Nephron progenitor cell (in vitro differentiated cells): ENCODE data around the gene C6orf62.
"Not testable (repeated sequence)": the region's sequence is repeated elsewhere in the genome, so short reads cannot be mapped to it uniquely, and the experiment has no call there.

Experiments
- DNase-seq: peaks from one replicate; pipeline ENCODE4 v3.0.0; 2021
- H3K27ac Mint-ChIP-seq: 2 replicates; pipeline ENCODE4 v1.8.0; 2021; ENCODE audit warnings: mild to moderate bottlenecking, moderate library complexity, mixed read lengths
- H3K27me3 Mint-ChIP-seq: 2 replicates; pipeline ENCODE4 v1.8.0; 2021; ENCODE audit warnings: mild to moderate bottlenecking, low read depth, mixed read lengths; ENCODE audit not compliant: poor library complexity
- H3K36me3 Mint-ChIP-seq: 2 replicates; pipeline ENCODE4 v1.8.0; 2021; ENCODE audit warnings: low read depth, mixed read lengths
- H3K4me1 Mint-ChIP-seq: 2 replicates; pipeline ENCODE4 v1.8.0; 2021; ENCODE audit warnings: mixed read lengths
- H3K4me3 Mint-ChIP-seq: 2 replicates; pipeline ENCODE4 v1.8.0; 2021; ENCODE audit warnings: mild to moderate bottlenecking, moderate library complexity, mixed read lengths
- H3K9me3 Mint-ChIP-seq: 2 replicates; pipeline ENCODE4 v1.8.0; 2021; ENCODE audit warnings: mild to moderate bottlenecking, moderate library complexity, mixed read lengths
- CTCF ChIP-seq: fragments of 200-600 bp; sonication (generic); IDR thresholded peaks from 2 replicates; pipeline ENCODE4 v1.5.0; 2021; ENCODE audit warnings: antibody characterized with exemption

The C6orf62 gene

DNA sequence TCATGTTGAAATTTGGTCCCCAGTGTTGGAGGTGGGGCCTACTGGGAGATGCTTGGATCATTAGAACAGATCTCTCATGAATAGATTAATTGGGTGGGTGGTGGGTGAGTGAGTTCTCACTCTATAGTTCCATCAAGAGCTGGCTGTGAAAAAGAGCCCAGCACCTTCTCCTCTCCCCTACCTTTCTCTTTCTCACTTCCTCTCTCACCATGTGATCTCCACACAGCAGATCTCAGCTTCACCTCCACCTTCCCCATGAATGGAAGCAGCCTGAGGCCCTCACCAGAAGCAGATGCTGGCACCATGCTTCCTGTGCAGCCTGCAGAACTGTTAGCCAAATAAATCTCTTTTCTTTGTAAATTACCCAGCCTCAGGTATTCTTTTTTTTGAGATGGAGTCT lies 42.9 kb upstream of the C6orf62 start:
- no peak for DNase-seq
- no peaks in the 10 kb centered on the region for H3K36me3 Mint-ChIP-seq
- H3K27ac Mint-ChIP-seq, result no peak overlapping the region
- H3K4me3 Mint-ChIP-seq, result no peak overlapping the region
- H3K27me3 Mint-ChIP-seq, result peaks cover 4% of the 10 kb centered on the region
- H3K4me1 Mint-ChIP-seq, result no peaks in the 10 kb centered on the region
- no peak for TF ChIP-seq CTCF
- H3K9me3 Mint-ChIP-seq, result no peaks in the 10 kb centered on the region

DNA sequence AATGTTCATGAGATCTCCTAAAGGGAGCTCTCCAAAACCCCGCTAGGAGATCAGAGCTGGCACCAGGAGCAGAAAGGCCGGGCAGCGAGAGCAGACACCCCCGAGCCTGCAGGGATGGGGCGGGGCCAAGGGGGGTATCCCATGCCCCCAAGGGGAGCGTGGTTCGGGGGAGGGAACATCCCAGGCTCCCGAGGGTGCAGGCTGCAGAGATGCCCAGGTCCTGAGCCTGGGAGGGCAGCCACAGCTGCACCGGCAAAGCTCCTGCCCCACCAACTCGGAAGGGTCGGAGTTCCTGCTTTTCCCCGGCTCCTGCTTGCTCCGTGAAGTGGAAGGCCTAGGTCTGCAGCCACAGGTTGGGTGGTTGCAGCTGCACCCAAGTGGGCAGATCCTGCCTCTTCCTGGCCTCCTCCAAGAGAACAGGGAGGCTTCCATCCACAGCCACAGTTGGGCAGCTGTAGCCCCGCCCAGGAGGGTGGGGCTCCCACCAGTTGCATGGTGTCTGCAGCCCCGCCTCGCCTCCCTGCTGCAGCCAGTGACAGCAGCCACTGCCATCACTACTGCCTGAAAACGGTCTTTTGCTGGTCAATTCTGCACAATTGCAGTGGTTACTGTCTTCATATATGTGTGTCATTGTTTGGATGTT lies 42.4 kb upstream of the C6orf62 start:
- H3K4me3 Mint-ChIP-seq, result no peak overlapping the region
- DNase-seq, result peak; percentile 15
- peaks cover 4% of the 10 kb centered on the region for H3K27me3 Mint-ChIP-seq
- H3K27ac Mint-ChIP-seq, result no peak overlapping the region
- H3K9me3 Mint-ChIP-seq, result no peaks in the 10 kb centered on the region
- H3K4me1 Mint-ChIP-seq, result no peaks in the 10 kb centered on the region
- no peaks in the 10 kb centered on the region for H3K36me3 Mint-ChIP-seq
- TF ChIP-seq CTCF, result no peak

DNA sequence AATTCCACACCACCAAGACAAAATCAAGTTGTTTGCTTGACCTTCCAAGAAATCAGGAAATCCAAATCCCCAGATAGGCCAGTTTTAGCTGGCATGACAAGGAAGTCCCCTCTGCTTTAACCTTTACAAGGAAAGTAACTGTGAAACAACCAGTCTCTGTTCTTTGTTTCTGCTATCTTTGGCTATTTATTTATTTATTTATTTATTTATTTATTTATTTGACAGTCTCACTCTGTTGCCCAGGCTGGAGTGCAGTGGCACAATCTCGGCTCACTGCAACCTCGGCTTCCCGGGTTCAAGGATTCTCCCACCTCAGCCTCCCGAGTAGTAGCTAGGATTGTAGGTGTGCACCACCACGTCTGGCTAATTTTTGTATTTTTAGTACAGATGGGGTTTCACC lies 41.3 kb upstream of the C6orf62 start:
- no peak overlapping the region for H3K27ac Mint-ChIP-seq
- H3K27me3 Mint-ChIP-seq, result peaks cover 4% of the 10 kb centered on the region
- no peak for TF ChIP-seq CTCF

DNA sequence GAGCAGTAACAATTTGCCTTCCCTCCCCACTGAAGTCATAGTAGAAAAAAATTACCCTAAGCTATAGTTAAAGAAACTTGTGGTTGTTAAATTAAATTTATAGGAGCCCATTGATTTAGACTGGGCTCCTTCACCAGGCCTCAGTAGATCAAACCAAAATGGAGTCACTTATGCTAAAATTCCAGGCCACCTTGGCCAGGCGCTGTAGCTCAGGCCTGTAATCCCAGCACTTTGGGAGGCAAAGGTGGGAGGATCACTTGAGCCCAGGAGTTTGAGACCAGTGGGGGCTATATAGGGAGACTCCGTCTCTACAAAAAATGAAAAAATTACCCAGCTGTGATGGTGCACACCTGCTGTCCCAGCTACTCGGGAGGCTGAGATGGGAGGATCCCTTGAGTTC lies 40.8 kb upstream of the C6orf62 start:
- no peaks in the 10 kb centered on the region for H3K36me3 Mint-ChIP-seq
- no peak for TF ChIP-seq CTCF
- H3K4me1 Mint-ChIP-seq, result no peaks in the 10 kb centered on the region
- H3K9me3 Mint-ChIP-seq, result no peaks in the 10 kb centered on the region
- no peak for DNase-seq
- H3K27ac Mint-ChIP-seq, result peak overlapping the region; percentile 41
- no peak overlapping the region for H3K4me3 Mint-ChIP-seq
- peaks cover 4% of the 10 kb centered on the region for H3K27me3 Mint-ChIP-seq

More for the DNA sequence above, 41.3 kb upstream of the C6orf62 start:
- no peaks in the 10 kb centered on the region for H3K9me3 Mint-ChIP-seq
- no peaks in the 10 kb centered on the region for H3K36me3 Mint-ChIP-seq
- DNase-seq, result no peak
- no peak overlapping the region for H3K4me3 Mint-ChIP-seq
- no peaks in the 10 kb centered on the region for H3K4me1 Mint-ChIP-seq

DNA sequence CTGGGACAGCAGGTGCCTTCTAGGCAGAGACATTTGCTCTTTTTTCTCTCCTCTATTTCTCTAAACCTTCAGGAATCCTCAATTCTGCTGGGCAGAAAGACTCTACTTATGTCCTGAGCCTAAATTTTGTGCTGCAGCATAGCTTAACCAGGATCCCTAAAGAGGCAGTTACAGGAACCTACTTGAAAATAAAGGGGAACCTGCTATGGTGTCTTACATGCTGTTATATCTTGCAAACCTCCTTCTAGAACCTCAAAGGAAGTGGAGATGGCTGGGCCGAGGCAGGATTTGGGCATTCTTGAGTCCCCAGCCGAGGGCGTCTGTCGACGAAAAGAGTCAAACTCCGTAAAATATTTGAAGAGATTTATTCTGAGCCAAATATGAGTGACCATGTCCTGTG lies 38.7 kb upstream of the C6orf62 start:
- DNase-seq, result no peak
- H3K36me3 Mint-ChIP-seq, result no peaks in the 10 kb centered on the region
- no peak overlapping the region for H3K4me3 Mint-ChIP-seq
- no peaks in the 10 kb centered on the region for H3K4me1 Mint-ChIP-seq
- TF ChIP-seq CTCF, result no peak
- no peak overlapping the region for H3K27ac Mint-ChIP-seq
- H3K9me3 Mint-ChIP-seq, result peaks cover 11% of the 10 kb centered on the region
- H3K27me3 Mint-ChIP-seq, result peaks cover 7% of the 10 kb centered on the region

GRCh38 chr6:24755279-24755678 lies 36.3 kb upstream of the C6orf62 start:
- DNase-seq, result no peak
- no peak overlapping the region for H3K27ac Mint-ChIP-seq
- peaks cover 9% of the 10 kb centered on the region for H3K27me3 Mint-ChIP-seq
- H3K4me1 Mint-ChIP-seq, result no peaks in the 10 kb centered on the region
- H3K4me3 Mint-ChIP-seq, result no peak overlapping the region
- H3K36me3 Mint-ChIP-seq, result no peaks in the 10 kb centered on the region
- no peak for TF ChIP-seq CTCF
- H3K9me3 Mint-ChIP-seq, result peaks cover 11% of the 10 kb centered on the region

- H3K27me3 Mint-ChIP-seq, DNase-seq, H3K4me1 Mint-ChIP-seq, H3K4me3 Mint-ChIP-seq, H3K27ac Mint-ChIP-seq, H3K36me3 Mint-ChIP-seq: not testable (repeated sequence)
- H3K9me3 Mint-ChIP-seq, result peaks cover 11% of the 10 kb centered on the region
These were observed 35.4 kb upstream of the C6orf62 start for GRCh38 chr6:24754378-24754777.
